ENCODE results near the gene PANK2. TPM values are rescaled to one million over a fixed set of nuclear protein-coding genes. Genes with fewer than 3 reads are reported as not detected.

The PANK2 gene
- total RNA-seq, 1 donor from 2014 or later: 29.3 TPM

GRCh38 chr20:3863317-3863716 is 25.9 kb upstream of the PANK2 start:
- no peak for DNase-seq (ENCODE audit: low read depth)
- no peak for TF ChIP-seq CTCF (conservative IDR thresholded peaks at IDR 0.05; ENCODE audit: low read depth, low read length)
- no peak overlapping the region for H3K4me3 ChIP-seq (ENCODE audit: low read depth, low read length)

- no peak for DNase-seq (ENCODE audit: low read depth)
- TF ChIP-seq CTCF (conservative IDR thresholded peaks at IDR 0.05; ENCODE audit: low read depth, low read length): no peak
- no peak overlapping the region for H3K4me3 ChIP-seq (ENCODE audit: low read depth, low read length)
These were observed 24.7 kb upstream of the PANK2 start for GRCh38 chr20:3864518-3864917.

- no peak overlapping the region for H3K4me3 ChIP-seq (ENCODE audit: low read depth, low read length)
These were observed 23.9 kb upstream of the PANK2 start for GRCh38 chr20:3865152-3865886.

GRCh38 chr20:3865887-3866407 is 23.2 kb upstream of the PANK2 start:
- no peak for TF ChIP-seq CTCF (conservative IDR thresholded peaks at IDR 0.05; ENCODE audit: low read depth, low read length)
- no peak for DNase-seq (ENCODE audit: low read depth)
- H3K4me3 ChIP-seq (ENCODE audit: low read depth, low read length): no peak overlapping the region

More at GRCh38 chr20:3865152-3865886, 23.9 kb upstream of the PANK2 start:
- no peak for TF ChIP-seq CTCF (conservative IDR thresholded peaks at IDR 0.05; ENCODE audit: low read depth, low read length)
- no peak for DNase-seq (ENCODE audit: low read depth)

- no peak overlapping the region for H3K4me3 ChIP-seq (ENCODE audit: low read depth, low read length)
- TF ChIP-seq CTCF (conservative IDR thresholded peaks at IDR 0.05; ENCODE audit: low read depth, low read length): no peak
- DNase-seq (ENCODE audit: low read depth): no peak
These were observed 22.7 kb upstream of the PANK2 start for GRCh38 chr20:3866464-3866863.

GRCh38 chr20:3867802-3868201 is 21.4 kb upstream of the PANK2 start:
- TF ChIP-seq CTCF (conservative IDR thresholded peaks at IDR 0.05; ENCODE audit: low read depth, low read length): no peak
- H3K4me3 ChIP-seq (ENCODE audit: low read depth, low read length): no peak overlapping the region
- DNase-seq (ENCODE audit: low read depth): no peak
